Head of caudate nucleus (tissue), 42 donors: ENCODE results near the gene ZIC5.
"Not testable (repeated sequence)": the region's sequence is repeated elsewhere in the genome, so short reads cannot be mapped to it uniquely, and the experiment has no call there.

Experiments used
- DNase-seq, 42 donors: peaks; one replicate each; pipeline versions ENCODE4 v3.0.0 to v3.0.0-alpha.2; 2020 to 2021; ENCODE audit warnings: mixed read lengths in 7 of 42
- intact Hi-C: fragments of 100-400 bp; cut with DNase I; formaldehyde crosslinking; loops from one replicate; pipeline ENCODE4 v1.15.0; 2022

ZIC5 gene

DNA sequence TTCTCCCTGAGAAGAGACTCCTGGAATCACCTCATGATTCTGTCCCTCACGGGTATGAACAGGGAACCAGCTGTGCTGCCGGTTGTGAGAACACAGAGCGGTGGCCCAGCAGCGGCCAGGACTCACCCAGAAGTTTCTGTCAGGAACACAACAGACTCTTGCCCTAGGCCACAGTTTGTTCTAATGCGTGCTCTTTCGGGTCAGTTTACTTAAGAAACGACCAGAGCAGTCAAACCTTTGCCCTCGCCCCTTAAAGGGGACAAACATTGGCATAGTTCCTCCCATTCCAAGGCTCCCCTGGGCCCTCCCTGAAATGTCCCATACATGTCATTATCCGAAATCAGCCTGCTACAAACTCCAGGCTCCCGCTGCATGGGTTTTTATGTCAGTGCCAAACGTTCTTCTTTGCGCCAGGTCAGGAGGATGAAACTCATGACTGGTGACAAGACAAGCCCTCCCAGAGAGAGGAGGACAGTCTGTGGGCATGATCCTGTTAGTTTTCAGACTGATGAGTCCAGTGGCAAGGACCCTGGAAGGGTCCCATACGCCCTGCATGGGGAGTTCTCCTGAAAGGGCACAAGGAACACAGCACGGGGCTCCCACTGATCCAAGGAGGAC, 18.3 kb downstream of the ZIC5 start:
- intact Hi-C loops: no loop called here
- DNase-seq: no peak

GRCh38 chr13:99951666-99952065, 19.9 kb downstream of the ZIC5 start:
- intact Hi-C loops, DNase-seq: not testable (repeated sequence)

DNA sequence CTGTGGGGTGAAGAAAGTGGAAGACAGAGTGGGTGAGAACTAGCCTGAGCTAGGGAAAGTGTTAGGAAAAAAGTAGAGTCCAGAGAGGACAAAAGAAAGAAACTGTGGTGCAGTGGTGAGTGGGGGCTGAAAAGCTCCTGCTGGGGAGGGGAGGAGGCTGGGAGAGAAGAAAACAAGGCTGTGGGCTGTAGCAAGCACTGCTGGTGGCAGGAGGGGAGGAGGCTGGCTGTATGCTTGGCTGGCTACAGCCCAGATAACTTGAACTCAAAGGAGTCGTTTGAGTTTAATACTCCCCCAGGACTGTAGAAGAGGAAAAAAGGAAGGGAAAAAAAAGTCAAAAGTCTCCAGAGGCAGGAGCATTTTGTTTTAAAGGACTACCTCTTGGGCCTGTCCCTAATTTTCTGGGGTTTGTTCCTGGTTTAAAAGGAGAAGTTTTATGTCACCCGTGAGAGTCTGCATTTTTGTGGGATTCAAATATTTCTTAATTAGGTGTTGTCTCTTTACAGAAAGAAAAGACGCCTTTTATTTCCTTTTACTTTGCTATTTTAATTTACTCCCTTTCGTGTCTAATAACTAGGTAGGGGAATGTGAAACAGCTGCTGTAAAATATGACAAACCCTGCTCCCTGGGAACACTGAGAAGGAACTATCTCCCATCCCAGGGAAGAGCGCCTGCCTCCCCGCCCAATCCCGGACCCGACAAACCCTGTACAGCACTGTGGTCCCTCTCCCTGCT, 21.7 kb downstream of the ZIC5 start:
- peak in 2 of 42 donors; percentile 35 to 51 for DNase-seq
- intact Hi-C loops: no loop called here

GRCh38 chr13:99948907-99949678, 22.5 kb downstream of the ZIC5 start:
- intact Hi-C loops: no loop called here
- no peak for DNase-seq

DNA sequence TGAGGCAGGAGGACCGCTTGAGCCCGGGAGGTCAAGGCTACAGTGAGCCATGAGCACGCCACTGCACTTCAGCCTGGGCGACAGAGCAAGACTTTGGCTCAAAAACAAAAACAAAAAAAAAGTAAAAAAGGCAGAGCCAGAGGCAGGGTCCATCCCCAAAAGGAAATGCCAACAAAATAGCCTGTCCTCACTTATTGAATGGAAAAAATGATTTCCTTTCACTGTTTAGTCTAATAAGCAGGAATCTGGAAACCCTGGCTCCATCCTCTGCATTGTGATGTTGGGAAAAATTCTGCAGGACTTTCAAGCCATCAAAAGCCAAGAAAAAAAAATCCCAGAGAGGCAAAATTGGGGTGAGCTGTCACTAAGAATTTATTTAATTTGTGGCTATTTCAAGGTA, 23.2 kb downstream of the ZIC5 start:
- intact Hi-C loops: no loop called here

GRCh38 chr13:99947666-99948065, 23.9 kb downstream of the ZIC5 start:
- intact Hi-C loops: no loop called here
- DNase-seq: no peak

More for the DNA sequence above, 23.2 kb downstream of the ZIC5 start:
- no peak for DNase-seq

DNA sequence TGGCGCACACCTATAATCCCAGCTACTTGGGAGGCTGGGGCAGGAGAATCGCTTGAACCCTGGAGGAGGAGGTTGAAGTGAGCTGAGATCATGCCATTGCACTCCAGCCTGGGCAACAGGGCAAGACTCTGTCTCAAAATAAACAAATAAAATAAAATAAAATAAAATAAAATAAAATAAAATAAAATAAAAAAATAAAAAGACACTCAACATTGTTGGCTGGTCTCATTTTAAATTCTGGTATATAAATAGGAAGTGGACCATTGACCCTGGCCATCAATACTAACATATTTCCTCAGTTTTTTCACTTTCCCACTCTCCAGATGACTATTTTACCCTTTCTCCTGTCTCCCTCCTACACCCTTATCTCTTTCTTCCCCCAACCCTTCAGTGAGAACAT, 26.1 kb downstream of the ZIC5 start:
- DNase-seq, intact Hi-C loops: not testable (repeated sequence)

GRCh38 chr13:99944606-99945005, 27.0 kb downstream of the ZIC5 start:
- no peak for DNase-seq
- intact Hi-C loops: no loop called here

- no peak for DNase-seq
- intact Hi-C loops: no loop called here
Measured at GRCh38 chr13:99944102-99944501, 27.5 kb downstream of the ZIC5 start.

DNA sequence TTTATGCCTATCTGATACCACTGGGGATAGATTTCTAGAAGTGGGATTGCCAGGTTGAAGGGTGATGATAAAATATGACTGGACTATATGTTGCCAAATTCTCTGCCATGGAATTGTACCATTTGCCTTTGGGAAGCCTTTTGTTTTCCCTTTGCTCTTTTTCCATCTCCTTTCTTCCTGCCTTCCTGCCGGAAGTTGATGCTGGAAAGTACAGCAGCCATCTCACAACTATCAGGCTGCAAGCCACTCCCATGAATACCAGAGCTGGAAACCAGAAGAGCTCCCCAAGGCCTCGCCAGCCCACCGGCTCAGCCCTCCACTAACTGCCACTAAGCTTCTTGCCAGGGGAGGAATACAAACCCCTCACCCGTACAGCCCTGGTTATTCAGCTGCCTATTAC, 29.7 kb downstream of the ZIC5 start:
- intact Hi-C loops: no loop called here

GRCh38 chr13:99941086-99941485, 30.5 kb downstream of the ZIC5 start:
- intact Hi-C loops: no loop called here
- DNase-seq: no peak

More for the DNA sequence above, 29.7 kb downstream of the ZIC5 start:
- DNase-seq: no peak

GRCh38 chr13:99938635-99939034, 32.9 kb downstream of the ZIC5 start:
- DNase-seq: no peak
- intact Hi-C loops: no loop called here

DNA sequence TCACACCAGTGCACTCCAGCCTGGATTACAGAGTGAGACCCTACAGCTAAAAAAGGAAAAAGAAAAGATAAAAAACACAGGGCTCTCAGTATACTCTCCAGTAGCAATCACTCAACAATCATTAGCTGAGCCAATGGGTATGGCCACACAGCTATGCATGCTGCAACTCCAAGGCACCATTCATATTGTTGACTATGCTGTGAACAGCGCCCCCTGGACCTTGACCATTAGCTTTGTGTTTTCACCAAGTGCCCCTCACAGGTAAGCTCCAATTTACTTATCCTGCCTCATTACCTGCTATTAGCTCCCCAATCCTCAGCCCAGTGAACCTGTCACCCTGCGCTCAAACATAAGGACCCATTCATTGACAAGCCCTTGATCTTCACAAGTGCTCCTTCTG, 35.8 kb downstream of the ZIC5 start:
- no peak for DNase-seq
- intact Hi-C loops: no loop called here

- intact Hi-C loops: no loop called here
- DNase-seq: no peak
Measured at GRCh38 chr13:99932912-99933311, 38.7 kb downstream of the ZIC5 start.

DNA sequence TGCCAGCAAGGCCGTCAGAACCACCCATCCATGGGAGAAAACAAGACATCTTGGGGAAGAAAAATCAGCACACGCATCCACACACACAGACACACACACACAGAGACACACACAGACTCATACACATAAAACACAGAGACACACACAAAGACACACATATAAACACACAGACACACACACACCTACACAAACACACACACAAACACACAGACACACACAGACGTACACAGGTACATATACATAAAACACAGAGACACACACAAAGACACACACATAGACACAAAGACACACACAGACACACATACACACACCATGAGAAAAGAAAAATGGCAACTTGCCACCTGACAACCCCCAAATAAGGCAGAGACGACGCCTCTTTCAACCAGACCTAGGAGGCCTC, 40.6 kb downstream of the ZIC5 start:
- DNase-seq: no peak
- intact Hi-C loops: no loop called here

GRCh38 chr13:99929866-99930265, 41.7 kb downstream of the ZIC5 start:
- DNase-seq: no peak

GRCh38 chr13:99926014-99926731, 45.4 kb downstream of the ZIC5 start:
- DNase-seq: peak in 3 of 42 donors; percentile 14 to 20 (median 17)

More at GRCh38 chr13:99929866-99930265, 41.7 kb downstream of the ZIC5 start:
- intact Hi-C loops: no loop called here

DNA sequence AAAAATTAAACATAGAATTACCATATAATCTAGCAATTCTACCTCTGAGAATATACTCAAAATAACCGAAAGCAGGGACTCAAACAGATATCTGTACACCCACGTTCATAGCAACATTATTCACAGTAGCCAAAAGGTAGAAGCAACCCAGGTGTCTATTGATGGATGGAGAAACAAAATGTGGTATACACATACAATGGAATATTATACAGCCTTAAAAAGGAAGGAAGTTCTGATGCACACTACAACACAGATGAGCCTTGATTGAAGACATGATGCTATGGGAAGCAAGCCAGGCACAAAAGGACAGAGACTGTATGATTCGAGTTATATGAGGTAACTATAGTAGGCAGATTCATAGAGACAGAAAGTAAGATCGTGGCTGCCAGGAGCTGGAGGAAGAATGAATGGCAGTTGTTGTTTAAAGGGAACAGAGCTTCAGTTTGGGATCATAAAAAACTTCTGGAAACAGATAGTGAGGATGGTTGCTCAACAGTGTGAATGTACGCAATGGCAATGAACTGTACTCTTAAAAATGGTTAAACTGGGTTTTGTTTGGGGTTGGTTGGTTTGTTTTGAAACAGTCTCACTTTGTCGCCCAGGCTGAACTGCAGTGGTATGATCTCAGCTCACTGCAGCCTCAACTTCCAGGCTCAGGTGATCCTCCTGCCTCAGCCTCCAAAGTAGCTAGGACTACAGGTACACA, 47.5 kb downstream of the ZIC5 start:
- intact Hi-C loops: no loop called here
- no peak for DNase-seq

More at GRCh38 chr13:99926014-99926731, 45.4 kb downstream of the ZIC5 start:
- intact Hi-C loops: no loop called here
